KOPT-K1 (cell line): ENCODE measurements around the gene PM20D2.

ENCODE experiments used
- H3K27ac ChIP-seq: fragments of 200-600 bp; sonication (generic); 2 replicates; pipeline ENCODE4 v1.5.1; 2016; ENCODE audit warnings: antibody characterized with exemption, mild to moderate bottlenecking, low read depth, low read length; ENCODE audit not compliant: poor library complexity, severe bottlenecking
- H3K36me3 ChIP-seq: fragments of 200-600 bp; sonication (generic); 2 replicates; pipeline ENCODE4 v1.5.1; 2017; ENCODE audit warnings: antibody characterized with exemption, mild to moderate bottlenecking, low read length, moderate library complexity; ENCODE audit not compliant: insufficient read depth
- H3K9me3 ChIP-seq: fragments of 200-600 bp; sonication (generic); 2 replicates; pipeline ENCODE4 v1.5.1; 2017; ENCODE audit warnings: antibody characterized with exemption, low read length, mild to moderate bottlenecking; ENCODE audit not compliant: insufficient read depth, poor library complexity, severe bottlenecking

The PM20D2 gene

DNA sequence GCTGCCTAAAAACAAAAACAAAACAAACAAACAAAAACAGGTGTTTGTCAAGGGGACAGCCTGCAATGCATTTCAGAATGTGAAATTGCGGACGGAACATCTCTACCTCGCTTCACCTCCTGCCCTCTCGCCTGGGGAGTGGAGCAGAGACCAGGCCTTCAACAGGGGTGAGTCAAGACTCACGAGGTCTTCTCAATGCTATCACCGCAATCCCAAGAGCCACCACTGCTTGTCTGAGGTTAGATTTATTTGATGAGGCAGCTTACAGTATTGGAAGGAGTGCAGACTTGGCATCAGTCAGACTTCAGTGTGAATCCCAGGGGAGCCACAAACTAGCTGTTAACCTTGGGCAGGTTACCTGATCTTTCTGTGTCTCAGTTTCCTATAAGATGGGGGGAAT, 63.6 kb downstream of the PM20D2 start:
- H3K36me3 ChIP-seq = no peaks in the 10 kb centered on the region
- no peak overlapping the region for H3K27ac ChIP-seq
- H3K9me3 ChIP-seq = no peaks in the 10 kb centered on the region

GRCh38 chr6:89212472-89212871, 66.6 kb downstream of the PM20D2 start:
- no peaks in the 10 kb centered on the region for H3K9me3 ChIP-seq
- H3K36me3 ChIP-seq = no peaks in the 10 kb centered on the region
- no peak overlapping the region for H3K27ac ChIP-seq

- H3K27ac ChIP-seq = no peak overlapping the region
- H3K36me3 ChIP-seq = no peaks in the 10 kb centered on the region
- H3K9me3 ChIP-seq = no peaks in the 10 kb centered on the region
Observed at GRCh38 chr6:89214197-89214596, 68.3 kb downstream of the PM20D2 start.
